ENCODE measurements around the gene KIAA1586. TPM values are rescaled to one million over a fixed set of nuclear protein-coding genes. Genes with fewer than 3 reads are reported as not detected.
"Not testable (repeated sequence)": the region's sequence is repeated elsewhere in the genome, so short reads cannot be mapped to it uniquely, and the experiment has no call there.

The KIAA1586 gene
- polyA plus RNA-seq, 1 donor: 12.9 TPM

DNA sequence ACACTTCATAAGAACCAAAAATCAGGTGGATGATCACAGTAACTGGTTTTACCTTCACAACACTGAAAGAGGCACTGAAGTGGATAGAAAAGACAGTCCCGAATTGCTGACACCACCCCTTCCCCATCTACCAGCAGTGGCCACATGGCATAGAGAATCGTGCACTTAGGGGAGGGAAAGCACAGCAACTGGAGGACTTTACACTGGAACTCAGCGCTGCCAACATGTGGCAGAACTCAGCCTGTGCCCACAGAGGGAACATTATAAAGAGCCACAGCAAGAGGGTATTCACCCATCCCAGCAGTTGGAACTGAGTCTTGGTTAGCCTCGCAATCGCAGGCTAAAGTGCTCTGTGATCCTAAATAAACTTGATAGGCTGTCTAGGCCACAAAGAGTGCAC, 6.5 kb upstream of the KIAA1586 start:
- no peak overlapping the region for H3K4me3 ChIP-seq (ENCODE audit: low read length)
- no peaks in the 10 kb centered on the region for H3K36me3 ChIP-seq (ENCODE audit: control insufficient read depth, insufficient read depth, low read length)
- H3K4me1 ChIP-seq (ENCODE audit: control insufficient read depth, insufficient read depth, low read length): no peaks in the 10 kb centered on the region
- no peaks in the 10 kb centered on the region for H3K27me3 ChIP-seq (ENCODE audit: control insufficient read depth, insufficient read depth, low read length)
- no CpG with 5 or more reads among the region's 5 CpGs for WGBS (ENCODE audit: insufficient coverage, low lambda C conversion rate)
- no peak for DNase-seq
- H3K27ac ChIP-seq (ENCODE audit: low read length): no peak overlapping the region
- no peaks in the 10 kb centered on the region for H3K9me3 ChIP-seq (ENCODE audit: control insufficient read depth, low read depth, low read length)

DNA sequence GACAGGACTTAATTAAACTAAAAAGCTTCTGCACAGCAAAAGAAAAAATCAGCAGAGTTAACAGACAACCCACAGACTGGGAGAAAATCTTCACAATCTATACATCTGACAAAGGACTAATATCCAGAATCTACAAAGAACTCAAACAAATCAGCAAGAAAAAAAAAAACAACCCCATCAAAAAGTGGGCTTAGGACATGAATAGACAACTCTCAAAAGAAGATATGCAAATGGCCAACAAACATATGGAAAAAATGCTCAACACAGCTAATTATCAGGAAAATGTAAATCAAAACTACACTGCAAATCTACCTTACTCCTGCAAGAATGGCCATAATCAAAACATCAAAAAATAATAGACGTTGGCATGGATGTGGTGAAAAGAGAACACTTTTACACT, 2.4 kb upstream of the KIAA1586 start:
- not testable (repeated sequence) for H3K9me3 ChIP-seq (ENCODE audit: control insufficient read depth, low read depth, low read length); H3K27me3 ChIP-seq (ENCODE audit: control insufficient read depth, insufficient read depth, low read length); H3K4me3 ChIP-seq (ENCODE audit: low read length); H3K36me3 ChIP-seq (ENCODE audit: control insufficient read depth, insufficient read depth, low read length); DNase-seq; H3K4me1 ChIP-seq (ENCODE audit: control insufficient read depth, insufficient read depth, low read length); H3K27ac ChIP-seq (ENCODE audit: low read length)
- WGBS (ENCODE audit: insufficient coverage, low lambda C conversion rate): no CpG with 5 or more reads among the region's 1 CpG

DNA sequence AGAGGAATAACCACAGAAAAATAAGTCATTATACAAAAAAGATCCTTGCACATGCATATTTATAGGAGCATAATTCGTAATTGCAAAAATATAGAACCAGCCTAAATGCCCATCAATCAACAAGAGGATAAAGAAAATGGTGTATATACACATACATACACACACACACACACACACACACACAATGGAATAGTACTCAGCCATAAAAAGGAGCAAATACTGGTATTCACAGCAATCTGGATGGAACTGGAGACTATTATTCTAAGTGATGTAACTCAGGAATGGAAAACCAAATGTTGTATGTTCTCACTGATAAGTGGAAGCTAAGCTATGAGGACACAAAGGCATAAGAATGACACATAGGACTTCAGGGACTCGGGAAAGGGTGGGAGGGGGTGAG, 1.9 kb upstream of the KIAA1586 start:
- H3K9me3 ChIP-seq (ENCODE audit: control insufficient read depth, low read depth, low read length): no peaks in the 10 kb centered on the region
- no peaks in the 10 kb centered on the region for H3K4me1 ChIP-seq (ENCODE audit: control insufficient read depth, insufficient read depth, low read length)
- H3K36me3 ChIP-seq (ENCODE audit: control insufficient read depth, insufficient read depth, low read length): no peaks in the 10 kb centered on the region
- no peak overlapping the region for H3K4me3 ChIP-seq (ENCODE audit: low read length)
- DNase-seq: no peak
- H3K27me3 ChIP-seq (ENCODE audit: control insufficient read depth, insufficient read depth, low read length): no peaks in the 10 kb centered on the region
- WGBS (ENCODE audit: insufficient coverage, low lambda C conversion rate): no CpG with 5 or more reads among the region's 2 CpGs
- H3K27ac ChIP-seq (ENCODE audit: low read length): no peak overlapping the region

DNA sequence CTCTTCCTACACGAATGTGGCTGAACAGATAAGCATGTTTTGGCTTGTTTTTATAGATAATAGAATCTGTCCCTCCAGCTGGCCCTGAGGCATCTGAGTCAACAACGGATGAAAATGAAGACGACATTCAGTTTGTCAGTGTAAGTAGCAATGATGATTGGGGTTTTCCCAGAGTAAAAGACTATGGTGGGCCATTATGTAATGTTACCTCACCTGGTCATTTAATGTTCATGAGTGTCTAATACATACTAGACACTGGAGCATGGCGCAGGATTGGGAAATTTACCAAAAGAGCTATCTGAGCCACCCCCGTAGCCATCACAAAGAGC, 728 bp downstream of the KIAA1586 start:
- H3K4me3 ChIP-seq (ENCODE audit: low read length); H3K9me3 ChIP-seq (ENCODE audit: control insufficient read depth, low read depth, low read length); H3K27ac ChIP-seq (ENCODE audit: low read length); H3K4me1 ChIP-seq (ENCODE audit: control insufficient read depth, insufficient read depth, low read length); H3K27me3 ChIP-seq (ENCODE audit: control insufficient read depth, insufficient read depth, low read length); DNase-seq: not testable (repeated sequence)
- peaks cover 10% of the 10 kb centered on the region for H3K36me3 ChIP-seq (ENCODE audit: control insufficient read depth, insufficient read depth, low read length)
- WGBS (ENCODE audit: insufficient coverage, low lambda C conversion rate): no CpG with 5 or more reads among the region's 5 CpGs

DNA sequence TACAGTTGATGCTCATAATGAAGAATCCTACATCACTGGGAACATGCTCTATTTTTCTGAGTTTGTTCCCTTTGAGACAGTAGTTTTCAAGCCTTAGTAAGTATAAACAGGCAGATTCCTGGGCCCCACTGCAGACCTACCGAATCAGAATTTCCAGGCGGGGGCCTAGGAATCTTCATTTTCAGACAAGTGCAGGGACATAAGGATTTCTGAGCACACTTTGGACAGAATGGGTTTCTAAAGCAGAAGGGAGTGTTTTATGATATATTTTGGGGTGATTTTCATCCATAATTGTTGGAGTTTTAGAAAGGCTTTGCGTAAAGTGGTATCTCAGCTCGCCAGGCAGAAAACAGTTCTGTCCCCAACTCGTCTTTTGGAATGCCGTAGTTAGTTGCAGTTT, 1.4 kb downstream of the KIAA1586 start:
- not testable (repeated sequence) for H3K4me1 ChIP-seq (ENCODE audit: control insufficient read depth, insufficient read depth, low read length); H3K27me3 ChIP-seq (ENCODE audit: control insufficient read depth, insufficient read depth, low read length); H3K9me3 ChIP-seq (ENCODE audit: control insufficient read depth, low read depth, low read length); DNase-seq; H3K27ac ChIP-seq (ENCODE audit: low read length); H3K4me3 ChIP-seq (ENCODE audit: low read length)
- peaks cover 14% of the 10 kb centered on the region for H3K36me3 ChIP-seq (ENCODE audit: control insufficient read depth, insufficient read depth, low read length)
- WGBS (ENCODE audit: insufficient coverage, low lambda C conversion rate): 100% methylated on average over 2 of the region's 6 CpGs

DNA sequence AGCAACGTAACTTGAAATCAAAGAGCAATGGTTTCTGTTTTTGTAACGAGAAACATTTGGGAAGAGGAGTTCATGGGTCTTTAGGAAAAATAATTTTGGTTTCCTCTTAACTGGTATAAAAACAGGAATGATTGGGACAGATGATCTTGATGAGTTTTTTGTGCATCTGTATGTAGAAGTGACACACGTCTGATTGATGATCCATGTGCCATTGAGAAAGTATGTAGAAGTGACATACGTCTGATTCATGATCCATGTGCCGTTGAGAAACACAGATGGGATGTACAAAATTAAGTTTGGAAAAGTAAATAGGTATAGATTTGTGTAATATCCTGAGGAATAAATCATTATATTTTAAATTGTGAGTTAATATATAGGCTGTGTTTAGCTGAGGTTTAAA, 2.1 kb downstream of the KIAA1586 start:
- H3K36me3 ChIP-seq (ENCODE audit: control insufficient read depth, insufficient read depth, low read length): peaks cover 14% of the 10 kb centered on the region
- H3K9me3 ChIP-seq (ENCODE audit: control insufficient read depth, low read depth, low read length): no peaks in the 10 kb centered on the region
- H3K4me1 ChIP-seq (ENCODE audit: control insufficient read depth, insufficient read depth, low read length): no peaks in the 10 kb centered on the region
- 100% methylated on average over 4 of the region's 5 CpGs for WGBS (ENCODE audit: insufficient coverage, low lambda C conversion rate)
- H3K27me3 ChIP-seq (ENCODE audit: control insufficient read depth, insufficient read depth, low read length): no peaks in the 10 kb centered on the region
- H3K27ac ChIP-seq (ENCODE audit: low read length): no peak overlapping the region
- DNase-seq: no peak
- H3K4me3 ChIP-seq (ENCODE audit: low read length): no peak overlapping the region

DNA sequence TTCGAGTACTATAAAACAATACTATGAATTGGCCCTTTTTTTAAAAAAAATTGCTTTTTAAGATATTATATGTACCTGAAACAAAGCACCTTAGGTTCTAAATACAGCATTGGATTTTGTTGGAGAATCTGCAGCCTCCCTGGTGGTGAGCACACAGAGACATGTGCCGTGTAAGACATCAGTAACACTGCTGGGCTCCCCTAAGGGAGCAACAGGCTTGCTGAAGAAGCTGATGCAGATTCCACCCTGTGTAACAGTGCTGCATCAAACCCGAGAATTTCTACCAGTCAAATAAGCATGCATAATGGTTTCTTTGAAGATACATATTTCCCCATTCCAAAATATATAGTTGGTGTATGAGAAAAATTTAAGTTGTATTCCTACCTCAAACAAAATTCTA, 17.4 kb downstream of the KIAA1586 start:
- Histone ChIP-seq H3K4me1 (ENCODE audit: control insufficient read depth, insufficient read depth, low read length) (no peaks in the 10 kb centered on the region), H3K27ac (ENCODE audit: low read length) (no peak overlapping the region), H3K4me3 (ENCODE audit: low read length) (no peak overlapping the region), H3K27me3 (ENCODE audit: control insufficient read depth, insufficient read depth, low read length) (no peaks in the 10 kb centered on the region), H3K9me3 (ENCODE audit: control insufficient read depth, low read depth, low read length) (no peaks in the 10 kb centered on the region), H3K36me3 (ENCODE audit: control insufficient read depth, insufficient read depth, low read length) (peaks cover 14% of the 10 kb centered on the region)
- no peak for DNase-seq
- 100% methylated on average over 1 of the region's 3 CpGs for WGBS (ENCODE audit: insufficient coverage, low lambda C conversion rate)

DNA sequence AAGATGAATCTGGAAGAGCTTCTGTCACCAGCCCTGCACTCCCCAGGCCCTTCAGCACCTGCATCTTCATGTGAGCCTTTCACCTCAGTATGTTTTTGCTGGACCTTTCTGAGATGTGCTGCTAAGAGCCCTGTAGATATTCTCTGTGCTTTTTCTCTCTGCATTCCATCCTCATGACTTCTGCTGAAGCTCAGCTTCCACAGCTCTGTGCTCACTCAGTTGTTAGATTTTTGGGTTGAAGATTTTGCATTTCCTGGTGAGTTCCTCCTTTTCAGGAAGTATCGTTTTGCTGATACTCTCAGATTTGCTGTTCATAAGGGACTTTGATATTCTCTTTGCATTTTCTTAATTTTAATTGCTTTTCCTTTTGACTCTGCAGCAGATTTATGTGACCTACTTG, 18.3 kb downstream of the KIAA1586 start:
- WGBS (ENCODE audit: insufficient coverage, low lambda C conversion rate): 100% methylated on average over 1 of the region's 1 CpG
- H3K36me3 ChIP-seq (ENCODE audit: control insufficient read depth, insufficient read depth, low read length): peaks cover 14% of the 10 kb centered on the region

DNA sequence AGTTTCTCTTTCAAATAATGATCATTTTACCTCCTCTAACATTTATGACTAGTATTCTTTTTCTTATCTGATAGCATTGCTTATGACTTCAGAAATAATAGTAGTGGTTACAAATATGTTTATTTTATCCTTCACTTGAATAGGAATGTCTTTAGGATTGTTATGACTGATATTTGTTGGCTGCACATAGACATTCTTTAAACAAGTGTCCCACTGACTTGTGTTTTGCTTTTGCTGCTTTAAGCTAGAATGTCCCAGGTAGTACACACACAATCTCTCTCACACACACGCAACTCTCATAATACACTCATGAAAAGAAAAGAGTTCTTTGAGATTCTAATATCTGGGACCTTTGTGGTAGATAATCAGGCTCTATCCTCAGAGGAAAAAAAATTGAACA, 21.6 kb downstream of the KIAA1586 start:
- H3K36me3 ChIP-seq (ENCODE audit: control insufficient read depth, insufficient read depth, low read length): peaks cover 6% of the 10 kb centered on the region
- H3K27me3 ChIP-seq (ENCODE audit: control insufficient read depth, insufficient read depth, low read length): no peaks in the 10 kb centered on the region
- no peak overlapping the region for H3K4me3 ChIP-seq (ENCODE audit: low read length)
- H3K27ac ChIP-seq (ENCODE audit: low read length): no peak overlapping the region
- no peaks in the 10 kb centered on the region for H3K4me1 ChIP-seq (ENCODE audit: control insufficient read depth, insufficient read depth, low read length)
- WGBS (ENCODE audit: insufficient coverage, low lambda C conversion rate): no CpG with 5 or more reads among the region's 1 CpG
- H3K9me3 ChIP-seq (ENCODE audit: control insufficient read depth, low read depth, low read length): no peaks in the 10 kb centered on the region
- no peak for DNase-seq

More for the DNA sequence above, 18.3 kb downstream of the KIAA1586 start:
- DNase-seq: no peak
- no peak overlapping the region for H3K27ac ChIP-seq (ENCODE audit: low read length)
- no peak overlapping the region for H3K4me3 ChIP-seq (ENCODE audit: low read length)
- H3K4me1 ChIP-seq (ENCODE audit: control insufficient read depth, insufficient read depth, low read length): no peaks in the 10 kb centered on the region
- no peaks in the 10 kb centered on the region for H3K27me3 ChIP-seq (ENCODE audit: control insufficient read depth, insufficient read depth, low read length)
- no peaks in the 10 kb centered on the region for H3K9me3 ChIP-seq (ENCODE audit: control insufficient read depth, low read depth, low read length)

DNA sequence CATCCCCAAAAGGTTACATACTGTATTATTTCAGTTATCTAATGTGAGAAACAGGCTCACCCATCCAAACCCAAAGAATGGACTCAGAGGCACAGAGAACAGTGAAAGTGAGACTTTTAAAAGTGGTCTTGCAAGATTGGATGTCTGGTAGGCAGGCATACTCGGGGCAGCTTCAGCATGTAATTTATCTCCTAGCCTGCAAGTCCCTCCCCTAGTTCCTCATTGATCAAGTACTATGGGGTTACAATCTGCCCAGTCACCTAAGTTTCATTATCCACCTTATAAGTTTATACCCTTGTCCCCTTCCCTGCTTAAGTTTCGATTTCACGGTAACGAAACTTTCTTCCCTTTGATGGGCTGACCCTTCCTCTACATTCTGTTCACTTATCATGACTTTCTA, 22.7 kb downstream of the KIAA1586 start:
- no peak overlapping the region for H3K4me3 ChIP-seq (ENCODE audit: low read length)
- no peak overlapping the region for H3K27ac ChIP-seq (ENCODE audit: low read length)
- H3K9me3 ChIP-seq (ENCODE audit: control insufficient read depth, low read depth, low read length): no peaks in the 10 kb centered on the region
- H3K36me3 ChIP-seq (ENCODE audit: control insufficient read depth, insufficient read depth, low read length): peaks cover 3% of the 10 kb centered on the region
- H3K4me1 ChIP-seq (ENCODE audit: control insufficient read depth, insufficient read depth, low read length): no peaks in the 10 kb centered on the region
- no peaks in the 10 kb centered on the region for H3K27me3 ChIP-seq (ENCODE audit: control insufficient read depth, insufficient read depth, low read length)
- DNase-seq: no peak
- WGBS (ENCODE audit: insufficient coverage, low lambda C conversion rate): 92% methylated on average over 4 of the region's 4 CpGs

DNA sequence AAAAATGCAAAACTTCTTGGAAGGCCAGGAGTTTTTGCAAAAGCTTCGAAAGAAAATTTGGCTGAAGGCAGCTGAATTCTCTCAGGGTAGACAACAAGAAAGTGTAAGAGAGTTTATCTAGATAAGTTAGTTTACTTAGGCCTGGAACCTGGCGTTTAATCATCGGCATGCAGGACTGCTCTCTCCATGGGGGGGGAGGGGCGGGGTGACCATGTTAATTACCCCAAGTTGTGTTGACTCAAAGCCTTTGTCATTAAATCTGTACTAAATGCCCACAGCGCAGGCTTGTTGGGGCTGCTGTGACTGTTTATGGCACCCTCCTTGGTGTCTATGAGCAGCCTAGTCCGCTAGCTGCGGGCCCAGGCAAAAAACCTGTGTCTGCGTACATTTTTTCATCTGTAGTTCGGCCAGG, 23.4 kb downstream of the KIAA1586 start:
- H3K27ac ChIP-seq (ENCODE audit: low read length): no peak overlapping the region

More for the DNA sequence above, 23.4 kb downstream of the KIAA1586 start:
- H3K9me3 ChIP-seq (ENCODE audit: control insufficient read depth, low read depth, low read length): no peaks in the 10 kb centered on the region
- no CpG with 5 or more reads among the region's 9 CpGs for WGBS (ENCODE audit: insufficient coverage, low lambda C conversion rate)
- H3K36me3 ChIP-seq (ENCODE audit: control insufficient read depth, insufficient read depth, low read length): peaks cover 3% of the 10 kb centered on the region
- H3K4me3 ChIP-seq (ENCODE audit: low read length): no peak overlapping the region
- no peaks in the 10 kb centered on the region for H3K4me1 ChIP-seq (ENCODE audit: control insufficient read depth, insufficient read depth, low read length)
- H3K27me3 ChIP-seq (ENCODE audit: control insufficient read depth, insufficient read depth, low read length): no peaks in the 10 kb centered on the region
- no peak for DNase-seq

Data from large intestine (tissue), 3 donors.